Stomach (tissue), 4 donors: ENCODE measurements around the gene STAT6.

Experiments
- CTCF ChIP-seq, 7 experiments: fragments of 450-650 bp in 4 of 7; fragments of 200-600 bp in 3 of 7; sonication (generic) in 3 of 7; IDR thresholded peaks; one replicate each; pipeline ENCODE4 v1.5.1; 2016 to 2019; ENCODE audit warnings: antibody characterized with exemption in 7 of 7, control low read depth in 2 of 7, mild to moderate bottlenecking in 1 of 7
- POLR2A ChIP-seq, 4 donors: fragments of 450-650 bp; IDR thresholded peaks; one replicate each; pipeline ENCODE4 v1.6.1; 2016; ENCODE audit warnings: antibody characterized with exemption in 4 of 4, control low read depth in 2 of 4, mild to moderate bottlenecking in 1 of 4, moderate library complexity in 1 of 4

GRCh38 chr12:57153415-57153997, 42.3 kb upstream of the STAT6 start:
- TF ChIP-seq CTCF (IDR thresholded peaks at IDR 0.05) = no peak
- no peak for TF ChIP-seq POLR2A (IDR thresholded peaks at IDR 0.05)
